Stimulated activated CD4-positive, alpha-beta T cell treated with anti-CD3 and anti-CD28 coated beads, Interleukin-1b, Interleukin-23, amount 100 ng/mL, for 24 hours (primary cell): ENCODE data around the gene NUP214.

Experiments used
- DNase-seq, 4 experiments: peaks; one replicate each; pipeline ENCODE4 v3.0.0-alpha.2; 2020; ENCODE audit warnings: low read depth in 4 of 4, low spot score in 1 of 4

NUP214 gene

DNA sequence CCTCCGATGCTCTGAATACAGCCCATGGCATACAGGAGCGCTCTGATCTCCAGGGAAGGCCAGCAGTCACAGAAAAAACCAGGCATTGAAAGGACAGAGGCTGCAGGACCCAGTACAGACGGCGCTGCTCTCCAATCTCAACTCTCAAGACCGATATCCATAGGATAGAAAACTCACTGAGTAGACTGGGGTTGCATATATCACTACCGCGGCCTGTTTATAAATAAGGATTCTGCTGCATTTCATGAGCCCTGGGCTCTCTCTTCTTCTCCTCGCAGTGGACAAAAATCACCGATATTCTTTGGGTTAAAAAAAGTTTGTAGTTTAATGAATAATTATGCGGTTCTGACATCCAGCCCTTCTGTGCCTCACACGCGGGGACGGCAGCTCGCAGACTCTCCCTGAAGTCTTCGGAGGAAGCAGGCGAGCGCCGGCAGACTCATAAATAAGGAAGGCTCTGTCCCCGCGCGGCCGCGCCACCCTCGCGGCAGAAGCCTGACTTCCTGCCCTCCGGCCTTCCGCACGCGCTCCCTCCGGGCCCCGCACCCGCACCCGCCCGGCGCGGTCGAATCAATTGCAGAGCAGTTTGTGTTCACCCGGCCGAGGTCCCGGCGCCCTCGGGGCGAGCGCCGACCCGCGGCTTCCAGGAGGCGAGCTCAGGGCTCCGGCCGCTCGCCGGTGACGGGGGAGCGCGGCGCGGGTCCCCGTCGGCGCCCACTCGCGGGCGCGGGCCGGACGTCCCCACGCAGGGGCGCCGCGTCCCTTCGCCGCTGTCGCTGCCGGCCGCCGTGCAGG is 150.9 kb downstream of the NUP214 start, which contains the start of gene FAM78A:
FAM78A (minus strand) TSS at position 417 of the 795 bp plus-strand sequence; CDS start at position 86, 331 bp downstream.
- DNase-seq: no peak

DNA sequence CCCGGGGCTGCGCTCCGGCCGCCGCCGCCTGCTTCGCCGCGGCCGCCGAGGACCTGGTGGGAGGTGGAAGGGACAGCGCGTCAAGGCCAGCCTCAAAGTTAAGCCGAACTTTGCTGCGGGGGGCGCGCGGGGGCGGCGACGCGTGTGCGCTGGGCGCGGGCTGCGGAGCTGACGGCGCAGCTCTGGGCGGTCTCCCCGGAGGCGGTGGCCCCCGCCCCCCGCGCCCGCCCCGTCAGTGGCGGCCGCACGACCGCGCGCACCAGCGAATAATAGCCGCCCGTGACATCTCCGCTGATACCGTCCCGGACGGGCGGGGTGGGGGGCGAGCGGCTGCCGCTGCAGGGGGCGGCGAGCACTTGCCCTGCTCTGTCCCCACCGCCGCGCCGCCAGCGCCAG is 151.5 kb downstream of the NUP214 start:
- DNase-seq: no peak

DNA sequence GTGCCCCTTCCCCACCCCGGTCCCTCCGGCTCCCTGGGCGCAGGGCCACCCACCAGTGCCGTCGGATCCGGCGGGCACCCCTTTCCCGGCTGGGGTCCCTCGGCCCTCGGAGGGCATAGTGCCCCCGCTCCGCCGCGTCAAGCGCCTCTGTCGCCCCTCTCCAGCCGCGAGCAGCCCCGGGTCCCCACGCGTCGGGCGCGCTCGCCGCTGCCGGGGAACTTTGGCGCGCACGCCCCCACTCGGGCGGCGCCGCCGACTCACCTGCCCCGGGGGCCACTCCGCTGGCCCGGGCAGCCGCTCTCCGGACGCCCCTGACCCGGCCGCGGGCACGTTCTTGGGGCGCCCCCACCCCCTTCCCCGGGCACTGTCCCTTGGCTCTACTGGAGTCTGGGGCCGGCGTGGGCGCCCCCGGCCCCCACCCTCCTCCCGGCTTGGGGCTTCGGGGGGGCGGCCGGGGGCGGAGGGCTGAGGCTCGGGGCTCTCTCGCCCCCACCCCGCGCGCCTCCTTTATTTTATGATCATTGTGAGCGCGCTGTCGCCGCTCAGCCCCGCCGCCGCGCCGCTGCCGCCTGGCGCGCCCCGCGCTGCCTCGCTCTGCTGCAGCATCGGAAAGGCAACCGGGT is 152.0 kb downstream of the NUP214 start:
- DNase-seq: no peak

GRCh38 chr9:131277910-131278701 is 152.7 kb downstream of the NUP214 start:
- peak in 2 of 4 experiments; percentile 62 to 72 for DNase-seq

DNA sequence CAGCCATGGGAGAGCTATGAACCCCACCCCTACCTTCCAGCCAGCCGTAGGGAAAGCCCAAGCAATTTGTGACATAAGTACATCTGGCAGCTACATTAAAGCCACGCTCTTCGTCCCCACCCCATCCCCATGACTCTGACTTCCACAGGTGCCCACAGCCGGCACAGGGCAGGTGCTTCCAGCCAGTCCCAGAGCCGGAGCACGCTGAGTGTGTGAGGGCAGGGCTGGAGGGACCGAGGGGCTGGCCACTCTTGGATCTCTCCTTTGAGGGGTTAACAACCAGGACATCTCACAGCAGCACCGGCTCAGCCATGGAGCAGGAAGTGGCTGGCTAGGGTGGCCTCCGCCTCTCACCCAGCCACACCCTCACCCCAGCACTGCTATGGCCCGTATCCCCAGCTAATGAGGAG is 153.3 kb downstream of the NUP214 start:
- DNase-seq: no peak

DNA sequence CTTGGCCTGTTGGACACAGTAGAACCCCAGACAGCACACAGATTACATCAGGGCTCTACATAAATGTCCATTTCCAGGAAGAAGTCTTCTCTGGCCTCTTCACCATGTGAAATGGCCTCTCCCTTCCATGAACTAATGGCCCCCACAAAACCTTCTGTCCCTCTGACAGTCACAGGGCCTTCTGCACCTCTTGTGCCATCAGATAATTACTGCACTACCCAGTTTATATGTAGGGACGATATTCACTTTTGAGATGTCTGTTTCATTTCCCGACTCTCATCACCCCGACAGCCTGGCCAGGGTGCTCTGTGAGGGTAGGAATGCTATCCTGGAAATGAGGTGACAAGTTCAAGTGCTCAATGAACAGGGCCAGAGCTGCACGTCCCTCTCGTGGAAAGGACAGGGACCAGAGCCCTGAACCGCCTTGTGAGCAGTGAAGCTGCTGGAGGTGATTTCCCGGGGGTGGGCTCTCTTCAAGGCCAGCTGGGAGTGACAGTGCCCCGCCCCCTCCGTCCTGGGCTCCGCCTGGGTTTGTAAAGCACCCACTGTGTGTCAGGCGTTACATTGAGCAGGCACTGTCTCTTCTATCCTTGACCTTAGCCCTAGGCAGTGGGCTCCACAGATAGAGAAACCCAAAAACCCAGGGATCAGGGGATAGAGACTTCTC is 153.9 kb downstream of the NUP214 start:
- DNase-seq: no peak

- no peak for DNase-seq
Measured at GRCh38 chr9:131279863-131280570, 154.6 kb downstream of the NUP214 start.

DNA sequence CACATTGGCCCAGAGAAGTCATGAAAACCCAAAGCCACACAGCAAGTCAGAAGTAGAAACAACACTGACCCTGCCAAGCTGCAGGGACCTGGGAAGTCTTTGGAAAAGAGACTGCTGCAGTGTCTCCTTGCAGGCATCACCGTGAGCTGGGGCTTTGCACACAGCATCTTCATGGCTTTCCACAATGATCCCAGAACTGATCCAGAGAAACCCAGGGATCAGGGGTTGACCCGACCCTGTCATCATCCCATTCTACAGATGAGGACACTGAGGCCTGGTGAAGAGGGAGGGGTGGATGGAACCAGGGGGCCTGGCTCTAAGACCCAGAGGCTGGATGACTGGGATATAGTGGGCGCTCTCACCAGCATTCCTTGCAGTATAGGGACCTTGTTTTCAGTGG is 155.3 kb downstream of the NUP214 start:
- DNase-seq: no peak

GRCh38 chr9:131281119-131281965 is 156.0 kb downstream of the NUP214 start:
- DNase-seq: no peak

- no peak for DNase-seq
Measured at GRCh38 chr9:131282175-131282574, 156.8 kb downstream of the NUP214 start.

- no peak for DNase-seq
Measured at GRCh38 chr9:131282688-131283422, 157.5 kb downstream of the NUP214 start.
